Right lobe of liver (tissue), 6 donors: ENCODE data around the gene ADGRG2. TPM values are rescaled to one million over a fixed set of nuclear protein-coding genes. Genes with fewer than 3 reads are reported as not detected.

Source experiments
- ATAC-seq, 4 donors: fragments of 200-7000 bp; cut with Tn5 transposase; one replicate each; pipeline ENCODE4 v1.9.1; 2020; ENCODE audit warnings: mild to moderate bottlenecking in 4 of 4, moderate library complexity in 4 of 4
- DNase-seq, 3 donors: peaks; one replicate each; pipeline ENCODE4 v3.0.0-alpha.2; 2020
- H3K27ac ChIP-seq, 3 donors: fragments of 200-600 bp; one replicate each; pipeline ENCODE4 v1.8.0; 2022
- H3K27me3 ChIP-seq, 2 donors: fragments of 200-600 bp; one replicate each; pipeline ENCODE4 v1.8.0; 2022
- H3K36me3 ChIP-seq, 4 donors: fragments of 200-600 bp; sonication (generic) in 1 of 4; one replicate each; pipeline versions ENCODE4 v1.5.1 to v1.8.0; 2017 to 2022; ENCODE audit warnings: control low read depth in 1 of 4
- H3K4me1 ChIP-seq, 4 donors: fragments of 200-600 bp; sonication (generic) in 1 of 4; one replicate each; pipeline versions ENCODE4 v1.5.1 to v1.8.0; 2017 to 2022; ENCODE audit warnings: control low read depth in 1 of 4
- H3K4me3 ChIP-seq, 3 donors: fragments of 200-600 bp; one replicate each; pipeline ENCODE4 v1.8.0; 2022
- H3K9me3 ChIP-seq, 4 donors: fragments of 200-600 bp; sonication (generic) in 1 of 4; one replicate each; pipeline versions ENCODE4 v1.5.1 to v1.8.0; 2017 to 2022; ENCODE audit warnings: control low read depth in 1 of 4
- CTCF ChIP-seq, 4 donors: fragments of 200-600 bp in 3 of 4; fragments of 450-650 bp in 1 of 4; IDR thresholded peaks; one replicate each; pipeline versions ENCODE4 v1.5.1 to v1.8.0; 2016 to 2022; ENCODE audit warnings: antibody characterized with exemption in 4 of 4, mild to moderate bottlenecking in 2 of 4
- POLR2A ChIP-seq: fragments of 450-650 bp; IDR thresholded peaks from one replicate; pipeline ENCODE4 v1.6.1; 2017; ENCODE audit warnings: antibody characterized with exemption, mild to moderate bottlenecking
- WGBS: methylation state at CpG from one replicate; pipeline ENCODE4 v1.1.6; 2018; ENCODE audit warnings: low coverage, low lambda C conversion rate; ENCODE audit not compliant: insufficient coverage; ENCODE audit errors: missing lambda C conversion rate; 5-methylcytosine and 5-hydroxymethylcytosine counted together
- intact Hi-C, 2 donors: fragments of 100-400 bp; cut with DNase I; formaldehyde crosslinking; loops; one replicate each; pipeline versions ENCODE4 v1.11.2 to v1.14.1; 2022
- total RNA-seq, 6 experiments: library from RNA; depleted of rRNA in 2 of 6; stranded (reverse); fragments of >200 nt in 2 of 6; fragmentation: NEBNext Ultra II Directional in 3 of 6; extraction: Animal tissue kit (Norgen Biotek cat#: 25700) in 3 of 6; gene quantifications; one replicate each; pipeline versions ENCODE4 v1.1.0 to v1.2.4, GENCODE V29; 2016 to 2023
- donor health status: DM: no; HTN: yes; CAD: no.
- donor health status: DM: no; HTN: no; CAD: no.
- donor health status: DM: no; HTN: no; CAD: no.
- donor health status: DM: no; HTN: yes; CAD: no.
- donor health status: DM: no; HTN: yes; CAD: no.

Gene ADGRG2
- total RNA-seq, 6 experiments from 2014 or later: 0.53 to 3.5 (median 2.1) TPM

DNA sequence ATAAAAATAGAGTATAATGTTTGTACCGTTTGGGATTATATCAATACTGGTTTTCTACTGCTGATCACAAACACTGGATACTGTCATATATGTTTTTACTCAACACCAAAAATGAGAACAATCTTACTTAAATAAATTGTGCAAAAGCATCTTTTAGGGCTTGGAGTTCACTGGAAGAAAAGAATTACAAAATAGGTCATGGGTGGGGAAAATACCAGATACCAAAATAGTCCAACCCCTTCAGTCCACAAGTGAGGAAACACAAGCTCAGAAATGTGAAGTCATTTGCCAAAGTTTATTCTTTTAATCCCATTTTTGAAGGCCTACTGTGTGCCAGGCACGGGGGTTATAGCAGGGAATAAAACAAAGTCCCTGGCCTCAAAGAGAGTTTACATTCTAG is 64.4 kb downstream of the ADGRG2 start:
- no peaks in the 10 kb centered on the region for H3K9me3 ChIP-seq
- TF ChIP-seq CTCF (IDR thresholded peaks at IDR 0.05) (no peak), POLR2A (no peak)
- 35% methylated on average over 2 of the region's 2 CpGs for WGBS

DNA sequence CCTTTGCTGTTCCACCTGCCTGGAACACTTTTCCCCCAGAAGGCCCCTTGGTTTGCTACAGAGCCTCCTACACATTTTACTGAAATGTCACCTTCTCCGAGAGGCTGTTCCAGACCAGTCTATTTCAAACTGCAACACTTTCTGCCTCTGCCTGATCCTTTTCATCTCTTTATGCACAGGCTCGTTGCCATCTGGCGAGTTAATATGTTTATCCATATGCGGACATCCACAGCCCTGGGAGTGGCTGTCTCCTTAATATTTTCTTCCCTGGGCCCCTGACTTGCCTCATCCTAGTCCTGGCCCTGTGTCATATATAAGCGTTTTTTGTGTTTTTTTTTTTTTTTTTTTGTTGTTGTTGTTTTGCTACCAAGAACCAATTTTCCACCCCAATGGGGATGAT is 73.2 kb downstream of the ADGRG2 start:
- no peaks in the 10 kb centered on the region for H3K4me1 ChIP-seq
- H3K27me3 ChIP-seq: no peaks in the 10 kb centered on the region
- H3K27ac ChIP-seq: no peak overlapping the region
- 75% methylated on average over 5 of the region's 5 CpGs for WGBS
- H3K9me3 ChIP-seq: no peaks in the 10 kb centered on the region
- H3K36me3 ChIP-seq: no peaks in the 10 kb centered on the region
- intact Hi-C loops: no loop called here
- DNase-seq (no peak), ATAC-seq (no peak)
- no peak overlapping the region for H3K4me3 ChIP-seq
- TF ChIP-seq POLR2A: no peak
- TF ChIP-seq CTCF (IDR thresholded peaks at IDR 0.05): no peak

More for the DNA sequence above, 64.4 kb downstream of the ADGRG2 start:
- no peaks in the 10 kb centered on the region for H3K36me3 ChIP-seq
- intact Hi-C loops: no loop called here
- H3K27me3 ChIP-seq: no peaks in the 10 kb centered on the region
- no peaks in the 10 kb centered on the region for H3K4me1 ChIP-seq
- DNase-seq (no peak), ATAC-seq (no peak)
- H3K27ac ChIP-seq: no peak overlapping the region
- H3K4me3 ChIP-seq: no peak overlapping the region

GRCh38 chrX:19046343-19047215 is 75.7 kb downstream of the ADGRG2 start:
- intact Hi-C loops: no loop called here
- no peak overlapping the region for H3K27ac ChIP-seq
- no peak overlapping the region for H3K4me3 ChIP-seq
- 61% methylated on average over 6 of the region's 8 CpGs for WGBS
- DNase-seq: no peak
- H3K4me1 ChIP-seq: no peaks in the 10 kb centered on the region
- no peaks in the 10 kb centered on the region for H3K27me3 ChIP-seq
- no peaks in the 10 kb centered on the region for H3K36me3 ChIP-seq
- TF ChIP-seq POLR2A: no peak
- no peak for ATAC-seq
- no peaks in the 10 kb centered on the region for H3K9me3 ChIP-seq

DNA sequence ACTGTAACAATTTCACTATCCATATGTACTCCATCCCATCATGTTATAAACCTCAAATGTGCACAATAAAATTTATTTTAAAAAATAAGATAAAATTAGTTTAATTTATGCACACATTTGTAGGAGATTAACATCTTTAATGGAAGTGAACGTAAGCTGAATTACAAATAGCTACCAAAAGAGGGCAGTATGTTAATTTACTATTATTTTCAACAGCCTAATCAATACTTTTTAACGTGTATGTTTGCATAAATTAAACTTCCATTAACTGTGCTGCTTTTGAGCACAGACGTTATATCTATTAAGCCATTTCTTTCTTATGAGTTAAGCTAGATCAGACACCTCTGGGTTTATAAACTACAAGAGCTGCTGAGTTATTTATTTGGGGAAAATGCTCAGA is 81.9 kb downstream of the ADGRG2 start:
- Histone ChIP-seq H3K27me3 (no peaks in the 10 kb centered on the region), H3K36me3 (no peaks in the 10 kb centered on the region), H3K9me3 (no peaks in the 10 kb centered on the region), H3K4me3 (no peak overlapping the region), H3K27ac (no peak overlapping the region), H3K4me1 (no peaks in the 10 kb centered on the region)
- TF ChIP-seq CTCF (IDR thresholded peaks at IDR 0.05): peak; percentile 41 to 46 (median 44)
- TF ChIP-seq POLR2A: no peak
- intact Hi-C loops: no loop called here
- WGBS: 10% methylated on average over 3 of the region's 3 CpGs
- ATAC-seq (peak in 1 of 4 donors; percentile 24), DNase-seq (no peak)

DNA sequence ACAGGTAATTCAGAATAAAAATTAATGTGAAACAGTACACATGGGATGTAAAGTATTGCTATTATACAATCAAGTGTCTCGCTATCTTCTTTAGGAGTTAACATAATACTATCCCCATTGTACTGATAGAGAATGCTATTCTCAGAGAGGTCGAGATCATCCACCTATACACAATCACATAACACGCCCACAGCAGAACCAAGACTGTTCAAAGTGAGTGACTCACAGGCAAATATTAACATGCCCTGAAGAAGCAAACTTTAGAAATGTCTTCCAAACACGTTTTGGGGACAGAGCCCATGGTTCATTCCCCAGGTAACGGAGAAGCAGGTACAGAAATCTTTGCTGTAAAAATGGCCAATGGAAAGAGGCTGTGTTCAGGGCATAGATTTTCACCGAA is 88.2 kb downstream of the ADGRG2 start:
- no peak for ATAC-seq
- 51% methylated on average over 6 of the region's 6 CpGs for WGBS
- H3K36me3 ChIP-seq: no peaks in the 10 kb centered on the region
- DNase-seq: no peak
- H3K27ac ChIP-seq: no peak overlapping the region
- no peaks in the 10 kb centered on the region for H3K27me3 ChIP-seq
- no peak overlapping the region for H3K4me3 ChIP-seq
- TF ChIP-seq POLR2A (no peak), CTCF (IDR thresholded peaks at IDR 0.05) (no peak)
- intact Hi-C loops: no loop called here
- H3K4me1 ChIP-seq: no peaks in the 10 kb centered on the region
- no peaks in the 10 kb centered on the region for H3K9me3 ChIP-seq
